Medulla oblongata (tissue), 1 donor: ENCODE data around the gene SENP2.

Experiments
- DNase-seq: peaks from one replicate; pipeline ENCODE4 v3.0.0-alpha.2; 2015; ENCODE audit errors: extremely low spot score

The SENP2 gene

GRCh38 chr3:185678027-185678426 is 91.9 kb downstream of the SENP2 start:
- no peak for DNase-seq

- DNase-seq, result no peak
Observed at GRCh38 chr3:185680231-185680630, 94.1 kb downstream of the SENP2 start.
